HEK293 (cell line): Measurements from ENCODE around the gene PPM1J.

Experiments
- CTCF ChIA-PET: fragments of 350-600 bp; formaldehyde crosslinking; extraction: SDS; loops from one replicate; lab custom pipeline; 2021; ENCODE audit warnings: antibody characterized with exemption; lab: Yijun Ruan, JAX
- POLR2A ChIA-PET: fragments of 300-600 bp; formaldehyde crosslinking; extraction: SDS; loops from one replicate; lab custom pipeline; 2020; ENCODE audit warnings: antibody characterized with exemption, inconsistent platforms; lab: Yijun Ruan, JAX
- H3K27ac ChIP-seq: fragments of 200-500 bp; sonication (Bioruptor generic); 2 replicates; pipeline ENCODE4 v1.5.1; 2014; ENCODE audit warnings: low read depth, low read length, control low read depth, inconsistent platforms; ENCODE audit errors: extremely low read depth
- H3K36me3 ChIP-seq, 2 experiments: fragments of 200-500 bp in 1 of 2; sonication (Bioruptor generic) in 1 of 2; 1 replicate in 1 of 2; 2 replicates in 1 of 2; pipeline ENCODE4 v1.5.1; 2014 to 2017; ENCODE audit warnings: inconsistent platforms in 2 of 2, low read length in 2 of 2; ENCODE audit not compliant: control insufficient read depth in 2 of 2, insufficient read depth in 1 of 2
- H3K4me1 ChIP-seq: fragments of 200-500 bp; sonication (Bioruptor generic); 2 replicates; pipeline ENCODE4 v1.5.1; 2014; ENCODE audit warnings: mild to moderate bottlenecking, low read length, inconsistent platforms; ENCODE audit not compliant: control insufficient read depth, insufficient read depth
- H3K4me3 ChIP-seq: 2 replicates; pipeline ENCODE4 v1.5.1; 2011; ENCODE audit warnings: low read depth, mild to moderate bottlenecking, control low read depth, low read length, moderate library complexity
- H3K9me3 ChIP-seq: fragments of 200-500 bp; sonication (Bioruptor generic); 2 replicates; pipeline ENCODE4 v1.5.1; 2014; ENCODE audit warnings: low read depth, low read length, inconsistent platforms; ENCODE audit not compliant: control insufficient read depth, insufficient read depth
- AEBP2 ChIP-seq: fragments of 450-650 bp; formaldehyde crosslinking; IDR thresholded peaks from 2 replicates; pipeline ENCODE4 v1.5.1; 2016; ENCODE audit warnings: missing biosample characterization, missing genetic modification characterization, borderline replicate concordance
- MYNN ChIP-seq: fragments of 450-650 bp; formaldehyde crosslinking; IDR thresholded peaks from 2 replicates; pipeline ENCODE4 v1.5.1; 2016; ENCODE audit warnings: missing biosample characterization, missing genetic modification characterization, borderline replicate concordance
- ZNF121 ChIP-seq: fragments of 450-650 bp; formaldehyde crosslinking; IDR thresholded peaks from 2 replicates; pipeline ENCODE4 v1.5.1; 2016; ENCODE audit warnings: missing biosample characterization, missing genetic modification characterization
- ZNF366 ChIP-seq: fragments of 450-650 bp; formaldehyde crosslinking; conservative IDR thresholded peaks from 2 replicates; pipeline ENCODE4 v1.5.1; 2016; ENCODE audit warnings: missing biosample characterization, missing genetic modification characterization
- ZNF473 ChIP-seq: fragments of 450-650 bp; formaldehyde crosslinking; IDR thresholded peaks from 2 replicates; pipeline ENCODE4 v1.5.1; 2017; ENCODE audit warnings: missing biosample characterization, missing genetic modification characterization
- ZNF596 ChIP-seq: fragments of 450-650 bp; IDR thresholded peaks from 2 replicates; pipeline ENCODE4 v1.5.0; 2018; ENCODE audit warnings: missing biosample characterization, mild to moderate bottlenecking, missing genetic modification characterization, moderate library complexity
- TF ChIP-seq, protein P1 (sequence below): fragments of 450-650 bp; formaldehyde crosslinking; IDR thresholded peaks from 2 replicates; pipeline ENCODE4 v1.5.1; 2016; ENCODE audit warnings: missing biosample characterization, missing genetic modification characterization

PPM1J gene

DNA sequence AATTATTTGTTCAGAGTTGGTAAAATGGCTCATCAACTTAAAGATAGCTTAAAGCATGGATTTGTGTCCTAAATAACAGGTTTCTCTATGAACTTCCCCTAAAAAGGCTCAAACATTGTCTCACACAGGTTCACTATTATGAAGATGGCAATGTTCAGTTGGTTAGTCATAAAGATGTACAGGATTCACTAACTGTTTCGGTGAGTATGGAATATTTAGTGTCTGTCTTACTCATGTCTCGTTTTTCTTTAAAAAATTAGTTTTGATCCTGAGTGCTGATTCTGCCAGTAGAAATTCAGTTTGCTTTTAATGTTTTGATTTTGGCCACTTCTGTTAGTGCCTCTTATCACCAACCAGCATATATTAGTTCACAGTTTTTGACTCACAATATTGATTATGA is 48.2 kb downstream of the PPM1J start:
- Histone ChIP-seq H3K36me3 (peaks cover 32 to 95% of the 10 kb centered on the region in 2 experiments), H3K9me3 (no peaks in the 10 kb centered on the region)
- CTCF ChIA-PET = interaction anchor here (1.6 kb wide), 1 partner anchor 165 kb away, joined by 3 read pairs; no protein-coding TSS in a partner anchor
- TF ChIP-seq ZNF366 (no peak), AEBP2 (tag by site-specific recombination) (no peak), ZNF596 (tag by site-specific recombination) (no peak)
- TF ChIP-seq, all 188 proteins: peak for 0
- Histone ChIP-seq H3K4me3 (no peak overlapping the region), H3K4me1 (no peaks in the 10 kb centered on the region), H3K27ac (no peak overlapping the region)
- POLR2A ChIA-PET = no interaction called here

DNA sequence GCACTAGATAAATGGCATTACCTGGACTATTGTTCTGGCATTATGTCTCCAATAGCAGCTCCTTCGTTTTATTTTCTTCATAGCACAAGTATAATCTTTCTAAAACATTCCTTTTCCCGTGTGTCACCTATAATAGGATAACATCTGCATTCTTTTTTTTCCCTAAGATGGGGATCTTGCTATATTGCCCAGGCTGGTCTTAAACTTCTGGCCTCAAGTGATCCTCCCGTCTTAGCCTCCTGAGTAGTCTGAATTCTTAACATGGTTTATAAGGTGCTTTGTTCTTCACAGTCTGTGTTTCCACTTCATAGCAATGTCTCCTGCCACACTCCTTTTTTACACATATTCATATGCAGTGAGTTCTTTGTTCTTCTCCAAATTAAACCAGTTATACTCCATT is 49.3 kb downstream of the PPM1J start:
- CTCF ChIA-PET = no interaction called here
- H3K9me3 ChIP-seq = no peaks in the 10 kb centered on the region
- TF ChIP-seq MYNN (tag by site-specific recombination) (no peak), ZNF473 (no peak), ZNF121 (peak; percentile 73; the same call in 1 of the 2 replicates)
- TF ChIP-seq, protein P1, sequence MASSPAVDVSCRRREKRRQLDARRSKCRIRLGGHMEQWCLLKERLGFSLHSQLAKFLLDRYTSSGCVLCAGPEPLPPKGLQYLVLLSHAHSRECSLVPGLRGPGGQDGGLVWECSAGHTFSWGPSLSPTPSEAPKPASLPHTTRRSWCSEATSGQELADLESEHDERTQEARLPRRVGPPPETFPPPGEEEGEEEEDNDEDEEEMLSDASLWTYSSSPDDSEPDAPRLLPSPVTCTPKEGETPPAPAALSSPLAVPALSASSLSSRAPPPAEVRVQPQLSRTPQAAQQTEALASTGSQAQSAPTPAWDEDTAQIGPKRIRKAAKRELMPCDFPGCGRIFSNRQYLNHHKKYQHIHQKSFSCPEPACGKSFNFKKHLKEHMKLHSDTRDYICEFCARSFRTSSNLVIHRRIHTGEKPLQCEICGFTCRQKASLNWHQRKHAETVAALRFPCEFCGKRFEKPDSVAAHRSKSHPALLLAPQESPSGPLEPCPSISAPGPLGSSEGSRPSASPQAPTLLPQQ (tag by site-specific recombination) = no peak
- TF ChIP-seq, all 188 proteins: peak for 1
- H3K4me3 ChIP-seq = no peak overlapping the region
- POLR2A ChIA-PET = no interaction called here
- H3K27ac ChIP-seq = no peak overlapping the region
- H3K36me3 ChIP-seq = peaks cover 43 to 95% of the 10 kb centered on the region in 2 experiments
- H3K4me1 ChIP-seq = no peaks in the 10 kb centered on the region
